HCT116 (cell line): Measurements from ENCODE around the gene SEC14L6. TPM values are rescaled to one million over a fixed set of nuclear protein-coding genes. Genes with fewer than 3 reads are reported as not detected.

ENCODE experiments used
- ATAC-seq: fragments of 200-7000 bp; cut with Tn5 transposase; 2 replicates; pipeline ENCODE4 v1.9.1; 2020; ENCODE audit warnings: mild to moderate bottlenecking, moderate library complexity
- BruUV-seq: library from RNA; stranded (reverse); fragments of 400-500 nt; replicated peaks from 2 replicates; lab custom pipeline; 2021; lab: Mats Ljungman, UMichigan
- CTCF ChIA-PET: fragments of 300-600 bp; sonication (Branson Sonifier 250); formaldehyde crosslinking; loops from one replicate; lab custom pipeline; 2021; ENCODE audit warnings: antibody characterized with exemption; lab: Charles Lee
- POLR2A ChIA-PET: fragments of 300-600, 350-600 bp; sonication (Branson Sonifier 250); formaldehyde crosslinking; loops from one replicate; lab custom pipeline; 2021; ENCODE audit warnings: antibody characterized with exemption; lab: Charles Lee
- RAD21 ChIA-PET, 2 experiments: fragments of 300-600 bp; sonication (Branson Sonifier 250); formaldehyde crosslinking; loops; one replicate each; lab custom pipeline; 2023; ENCODE audit warnings: low total read pairs in 2 of 2; ENCODE audit not compliant: uncharacterized antibody in 2 of 2, unreplicated experiment in 2 of 2, low non-redundant PET in 1 of 2; lab: Charles Lee
- DNase-seq: peaks from one replicate; pipeline ENCODE4 v3.0.0-alpha.2; 2010; ENCODE audit warnings: low read depth, low spot score
- H2AFZ ChIP-seq: fragments of 200-600 bp; shearing (Covaris generic), sonication (generic); 2 replicates; pipeline ENCODE4 v1.6.1; 2017; ENCODE audit warnings: low read depth, mixed run types, mixed read lengths, antibody characterized with exemption, low read length; ENCODE audit not compliant: poor library complexity, severe bottlenecking
- H3K27ac ChIP-seq: 2 replicates; pipeline ENCODE4 v1.5.1; 2012; ENCODE audit warnings: low read depth, low read length
- H3K27me3 ChIP-seq: fragments of 200-600 bp; sonication (generic); 2 replicates; pipeline ENCODE4 v1.6.1; 2016; ENCODE audit warnings: mixed run types, low read length, mixed read lengths; ENCODE audit not compliant: insufficient read depth
- H3K36me3 ChIP-seq, 2 experiments: fragments of 200-500 bp in 1 of 2; fragments of 200-600 bp in 1 of 2; sonication (Bioruptor generic) in 1 of 2; sonication (generic) in 1 of 2; 2 replicates each; pipeline versions ENCODE4 v1.5.1 to v1.6.1; 2014 to 2016; ENCODE audit warnings: low read length in 2 of 2, inconsistent platforms in 1 of 2, mixed read lengths in 1 of 2, mixed run types in 1 of 2; ENCODE audit not compliant: insufficient read depth in 2 of 2, control insufficient read depth in 1 of 2
- H3K4me1 ChIP-seq, 2 experiments: fragments of 200-600 bp in 1 of 2; sonication (generic) in 1 of 2; 2 replicates each; pipeline versions ENCODE4 v1.5.1 to v1.6.1; 2012 to 2017; ENCODE audit warnings: low read length in 2 of 2, inconsistent platforms in 1 of 2, mild to moderate bottlenecking in 1 of 2, mixed read lengths in 1 of 2, mixed run types in 1 of 2, moderate library complexity in 1 of 2; ENCODE audit not compliant: insufficient read depth in 2 of 2, control insufficient read depth in 1 of 2
- H3K4me2 ChIP-seq: fragments of 200-600 bp; sonication (generic); 2 replicates; pipeline ENCODE4 v1.6.1; 2017; ENCODE audit warnings: mixed run types, low read length, mixed read lengths
- H3K4me3 ChIP-seq, 2 experiments: fragments of 200-600 bp in 1 of 2; sonication (generic) in 1 of 2; replicated peaks in 1 of 2; 2 replicates each; pipeline ENCODE4 v1.5.1; 2011 to 2016; ENCODE audit warnings: low read length in 2 of 2, control low read depth in 1 of 2, low read depth in 1 of 2, mild to moderate bottlenecking in 1 of 2, mixed read lengths in 1 of 2, mixed run types in 1 of 2
- H3K79me2 ChIP-seq: fragments of 200-600 bp; sonication (generic); 2 replicates; pipeline ENCODE4 v1.6.1; 2017; ENCODE audit warnings: mild to moderate bottlenecking, mixed run types, low read length, moderate library complexity, mixed read lengths; ENCODE audit not compliant: insufficient read depth
- H3K9ac ChIP-seq: fragments of 200-600 bp; sonication (generic); 2 replicates; pipeline ENCODE4 v1.6.1; 2016; ENCODE audit warnings: low read length, mixed read lengths
- H3K9me2 ChIP-seq: fragments of 200-600 bp; sonication (generic), shearing (Covaris generic); 2 replicates; pipeline ENCODE4 v1.6.1; 2017; ENCODE audit warnings: mixed run types, mild to moderate bottlenecking, moderate library complexity; ENCODE audit not compliant: insufficient read depth
- H3K9me3 ChIP-seq, 2 experiments: fragments of 200-500 bp in 1 of 2; fragments of 200-600 bp in 1 of 2; sonication (Bioruptor generic) in 1 of 2; sonication (generic) in 1 of 2; 2 replicates each; pipeline ENCODE4 v1.6.1; 2014 to 2017; ENCODE audit warnings: low read length in 2 of 2, mixed read lengths in 2 of 2, inconsistent platforms in 1 of 2, low read depth in 1 of 2, mild to moderate bottlenecking in 1 of 2, mixed run types in 1 of 2, moderate library complexity in 1 of 2; ENCODE audit not compliant: control insufficient read depth in 1 of 2, insufficient read depth in 1 of 2
- H4K20me1 ChIP-seq: fragments of 200-600 bp; sonication (generic), shearing (Covaris generic); 2 replicates; pipeline ENCODE4 v1.6.1; 2017; ENCODE audit warnings: mixed run types, mild to moderate bottlenecking, moderate library complexity; ENCODE audit not compliant: insufficient read depth
- ATF3 ChIP-seq: IDR thresholded peaks from 2 replicates; pipeline ENCODE4 v1.6.1; 2012
- CBX3 ChIP-seq: IDR thresholded peaks from 2 replicates; pipeline ENCODE4 v1.6.1; 2012; ENCODE audit warnings: low read depth
- CTCF ChIP-seq, 3 experiments: fragments of 200-600 bp in 1 of 3; sonication (generic) in 1 of 3; IDR thresholded peaks in 2 of 3; conservative IDR thresholded peaks in 1 of 3; 2 replicates each; pipeline ENCODE4 v1.5.1; 2012 to 2017; ENCODE audit warnings: low read depth in 2 of 3, low read length in 2 of 3, antibody characterized with exemption in 1 of 3, borderline replicate concordance in 1 of 3, control low read depth in 1 of 3, mild to moderate bottlenecking in 1 of 3, mixed read lengths in 1 of 3, mixed run types in 1 of 3, moderate library complexity in 1 of 3; ENCODE audit not compliant: insufficient read depth in 1 of 3
- ELF1 ChIP-seq: IDR thresholded peaks from 2 replicates; pipeline ENCODE4 v1.6.1; 2012; ENCODE audit warnings: low read depth, borderline replicate concordance
- EZH2 ChIP-seq: fragments of 200-600 bp; sonication (generic); IDR thresholded peaks from 2 replicates; pipeline ENCODE4 v1.6.1; 2017; ENCODE audit warnings: antibody characterized with exemption, mixed run types
- FOSL1 ChIP-seq: IDR thresholded peaks from 2 replicates; pipeline ENCODE4 v1.6.1; 2012; ENCODE audit warnings: low read depth
- JUND ChIP-seq: IDR thresholded peaks from 2 replicates; pipeline ENCODE4 v1.6.1; 2012
- POLR2A ChIP-seq: IDR thresholded peaks from 2 replicates; pipeline ENCODE4 v1.7.0; 2011; ENCODE audit warnings: borderline replicate concordance; ENCODE audit not compliant: insufficient read depth, insufficient read length; ENCODE audit errors: extremely low read depth
- POLR2AphosphoS5 ChIP-seq: IDR thresholded peaks from 2 replicates; pipeline ENCODE4 v1.6.1; 2011; ENCODE audit warnings: mild to moderate bottlenecking, low read depth, low read length, moderate library complexity
- RAD21 ChIP-seq: IDR thresholded peaks from 2 replicates; pipeline ENCODE4 v1.6.1; 2012; ENCODE audit warnings: low read depth, mild to moderate bottlenecking
- REST ChIP-seq: IDR thresholded peaks from 2 replicates; pipeline ENCODE4 v1.6.1; 2012; ENCODE audit warnings: low read depth
- SIN3A ChIP-seq: IDR thresholded peaks from 2 replicates; pipeline ENCODE4 v1.6.1; 2012; ENCODE audit warnings: low read depth
- YY1 ChIP-seq: IDR thresholded peaks from 2 replicates; pipeline ENCODE4 v1.6.1; 2011; ENCODE audit warnings: low read length, low read depth, moderate library complexity, mild to moderate bottlenecking; ENCODE audit not compliant: insufficient replicate concordance; ENCODE audit errors: extremely low read depth
- ZBTB33 ChIP-seq: IDR thresholded peaks from 2 replicates; pipeline ENCODE4 v1.6.1; 2011; ENCODE audit warnings: mild to moderate bottlenecking, low read length, moderate library complexity; ENCODE audit not compliant: insufficient replicate concordance; ENCODE audit errors: extremely low read depth
- ZNF274 ChIP-seq: fragments of 200-500 bp; sonication (Bioruptor generic); IDR thresholded peaks from 2 replicates; pipeline ENCODE4 v1.6.1; 2014; ENCODE audit warnings: mild to moderate bottlenecking, low read depth, low read length, inconsistent platforms
- intact Hi-C: fragments of 100-400 bp; cut with micrococcal nuclease; formaldehyde crosslinking; loops from 2 replicates; pipeline ENCODE4 v1.10.0; 2022
- total RNA-seq: library from RNA; stranded (reverse); gene quantifications from one replicate; pipeline ENCODE4 v1.2.1, GENCODE V29; 2021; ENCODE audit not compliant: unreplicated experiment

The SEC14L6 gene
- total RNA-seq, 1 experiment from 2014 or later = not detected

- H3K9me3 ChIP-seq = no peaks in the 10 kb centered on the region
- H3K4me1 ChIP-seq = no peaks in the 10 kb centered on the region
- H3K9me2 ChIP-seq = no peaks in the 10 kb centered on the region
- ChIA-PET CTCF (no interaction called here), POLR2A (no interaction called here), RAD21 (no interaction called here)
- H3K27me3 ChIP-seq = peaks cover 10% of the 10 kb centered on the region; the same call in 1 of the 2 replicates
- no peaks in the 10 kb centered on the region for H4K20me1 ChIP-seq
- no peak overlapping the region for H3K27ac ChIP-seq
- ATAC-seq (no peak), DNase-seq (no peak)
- H3K79me2 ChIP-seq = no peaks in the 10 kb centered on the region
- H2AFZ ChIP-seq = no peak overlapping the region
- no TSS peak for BruUV-seq
- no peak overlapping the region for H3K4me3 ChIP-seq
- intact Hi-C loops = no loop called here
- H3K4me2 ChIP-seq = no peak overlapping the region
- no peaks in the 10 kb centered on the region for H3K36me3 ChIP-seq
- no peak for TF ChIP-seq ELF1
- TF ChIP-seq ATF3 = no peak
- TF ChIP-seq JUND = no peak
- TF ChIP-seq REST = no peak
- no peak for TF ChIP-seq POLR2AphosphoS5
- no peak for TF ChIP-seq CBX3
- TF ChIP-seq POLR2A = no peak
- TF ChIP-seq FOSL1 = no peak
- no peak for TF ChIP-seq CTCF (IDR thresholded peaks at IDR 0.05 in 2 of 3, conservative IDR thresholded peaks at IDR 0.05 in 1 of 3; ENCODE audit: borderline replicate concordance in 1 of 3, insufficient read depth in 1 of 3, low read depth in 2 of 3, low read length in 2 of 3)
- no peak for TF ChIP-seq SIN3A
- TF ChIP-seq ZNF274 = no peak
- no peak for TF ChIP-seq YY1
- no peak for TF ChIP-seq ZBTB33
- no peak for TF ChIP-seq EZH2
- TF ChIP-seq RAD21 = no peak
- H3K9ac ChIP-seq = no peak overlapping the region
Measured at GRCh38 chr22:30474683-30475424, 71.7 kb downstream of the SEC14L6 start.
